K562 (cell line): ENCODE results near the gene GALR3. TPM values are rescaled to one million over a fixed set of nuclear protein-coding genes. Genes with fewer than 3 reads are reported as not detected.

Experiments
- BACH1 ChIP-seq: fragments of 200-800 bp; sonication (Bioruptor generic); IDR thresholded peaks from 2 replicates; pipeline ENCODE4 v1.6.1; 2016; ENCODE audit warnings: missing genetic modification characterization, missing compliant biosample characterization
- BMI1 ChIP-seq: fragments of 150-350 bp; IDR thresholded peaks from 2 replicates; pipeline ENCODE4 v1.6.1; 2014; ENCODE audit warnings: low read length
- FOXP4 ChIP-seq: sonication (generic); formaldehyde crosslinking; IDR thresholded peaks from 2 replicates; pipeline ENCODE4 v1.8.0; 2022; ENCODE audit warnings: mild to moderate bottlenecking, missing genetic modification reagents, borderline replicate concordance
- GABPB2 ChIP-seq: fragments of 250-450 bp; sonication (Bioruptor Pico); conservative IDR thresholded peaks from 2 replicates; pipeline ENCODE4 v1.5.1; 2021; ENCODE audit warnings: mild to moderate bottlenecking
- GMEB1 ChIP-seq: fragments of 250-450 bp; sonication (Bioruptor Pico); IDR thresholded peaks from 2 replicates; pipeline ENCODE4 v1.4.0; 2020; ENCODE audit warnings: mild to moderate bottlenecking
- HES1 ChIP-seq: fragments of 450-650 bp; IDR thresholded peaks from 2 replicates; pipeline ENCODE4 v1.6.1; 2016; ENCODE audit warnings: low read depth, mild to moderate bottlenecking, moderate library complexity
- HMBOX1 ChIP-seq: sonication (generic); IDR thresholded peaks from 2 replicates; pipeline ENCODE4 v1.6.1; 2016
- L3MBTL2 ChIP-seq: fragments of 450-650 bp; IDR thresholded peaks from 2 replicates; pipeline ENCODE4 v1.6.1; 2016; ENCODE audit warnings: mild to moderate bottlenecking, moderate library complexity
- MCM3 ChIP-seq: fragments of 450-650 bp; IDR thresholded peaks from 2 replicates; pipeline ENCODE4 v1.6.1; 2016
- MIER1 ChIP-seq: fragments of 450-650 bp; IDR thresholded peaks from 2 replicates; pipeline ENCODE4 v1.6.1; 2016; ENCODE audit warnings: antibody characterized with exemption, mild to moderate bottlenecking, low read depth
- MTA1 ChIP-seq: fragments of 450-650 bp; IDR thresholded peaks from 2 replicates; pipeline ENCODE4 v1.6.1; 2017; ENCODE audit warnings: borderline replicate concordance
- NR3C1 ChIP-seq: sonication (generic); formaldehyde crosslinking; IDR thresholded peaks from 2 replicates; pipeline ENCODE4 v1.8.1; 2022; ENCODE audit warnings: missing genetic modification reagents
- NUFIP1 ChIP-seq: fragments of 450-650 bp; IDR thresholded peaks from 2 replicates; pipeline ENCODE4 v1.6.1; 2018; ENCODE audit not compliant: partially characterized antibody
- PML ChIP-seq: IDR thresholded peaks from 2 replicates; pipeline ENCODE4 v1.6.1; 2012; ENCODE audit warnings: low read length, inconsistent platforms
- RFX5 ChIP-seq: IDR thresholded peaks from 2 replicates; pipeline ENCODE4 v1.6.1; 2011; ENCODE audit warnings: low read depth, mild to moderate bottlenecking, improper control_type of control experiment, low read length
- RUNX1 ChIP-seq: sonication (generic); IDR thresholded peaks from 2 replicates; pipeline ENCODE4 v1.6.1; 2016; ENCODE audit warnings: antibody characterized with exemption, low read depth
- WHSC1 ChIP-seq: IDR thresholded peaks from one replicate; pipeline ENCODE4 v1.6.1; 2012; ENCODE audit warnings: low read length, control low read depth, inconsistent platforms
- ZC3H11A ChIP-seq: IDR thresholded peaks from 2 replicates; pipeline ENCODE4 v1.6.1; 2012; ENCODE audit warnings: low read depth, low read length, improper control_type of control experiment
- ZNF589 ChIP-seq: fragments of 200-800 bp; sonication (Bioruptor generic); IDR thresholded peaks from 2 replicates; pipeline ENCODE4 v1.6.1; 2016; ENCODE audit warnings: low read depth, missing genetic modification characterization, missing compliant biosample characterization
- ZNF76 ChIP-seq: fragments of 250-450 bp; sonication (Bioruptor Pico); IDR thresholded peaks from 2 replicates; pipeline ENCODE4 v1.4.0; 2020; ENCODE audit warnings: mild to moderate bottlenecking, moderate library complexity, borderline replicate concordance
- polyA plus RNA-seq, 8 experiments: library from polyadenylated mRNA; depleted of rRNA in 4 of 8; stranded (reverse) in 5 of 8; unstranded in 3 of 8; fragments of >200 nt; fragmentation: Nextera tagmentation in 2 of 8; fragmentation: Illumina TruSeq in 1 of 8; extraction: Ambion mirVana in 2 of 8; extraction: Trizol in 1 of 8; gene quantifications; 2 replicates each; pipeline versions ENCODE4 v1.2.1 to v1.2.3, GENCODE V29; 2011 to 2014; ENCODE audit warnings: inconsistent platforms in 1 of 8, missing spikeins in 1 of 8
- total RNA-seq, 7 experiments: library from RNA; depleted of rRNA in 6 of 7; stranded (reverse); fragments of >200 nt in 6 of 7; fragmentation: Illumina TruSeq in 2 of 7; extraction: Trizol in 2 of 7; gene quantifications; 2 replicates each; pipeline versions ENCODE4 v1.2.1 to v1.2.3, GENCODE V29; 2011 to 2021; ENCODE audit warnings: low replicate concordance in 1 of 7
- TF ChIP-seq, protein P1 (sequence below), 3 experiments: fragments of 200-800 bp in 1 of 3; sonication (Bioruptor generic) in 1 of 3; sonication (generic) in 1 of 3; formaldehyde crosslinking in 1 of 3; IDR thresholded peaks; 2 replicates each; pipeline versions ENCODE4 v1.6.1 to v1.8.0; 2016 to 2022; ENCODE audit warnings: mild to moderate bottlenecking in 2 of 3, missing compliant biosample characterization in 2 of 3, missing genetic modification characterization in 2 of 3, missing genetic modification reagents in 1 of 3
- TF ChIP-seq, protein P2 (sequence below): fragments of 200-800 bp; sonication (Bioruptor generic); IDR thresholded peaks from 2 replicates; pipeline ENCODE4 v1.6.1; 2017; ENCODE audit warnings: missing genetic modification characterization, missing compliant biosample characterization

Gene GALR3
- total and polyA plus RNA-seq, 9 of the 15 experiments (the other 6 are each of a cell fraction or from before 2014, with no cell fraction given), result 0.13 TPM; not detected in 8

- TF ChIP-seq HES1 (peak; percentile 84), GMEB1 (CRISPR knock-in tag) (no peak), MTA1 (peak; percentile 75; the same call in 1 of the 2 replicates), GABPB2 (no peak), NR3C1 (no peak), NUFIP1 (no peak), RUNX1 (no peak), MIER1 (no peak; the same call in 1 of the 2 replicates), BMI1 (no peak), ZC3H11A (no peak), PML (peak; percentile 84), RFX5 (no peak), BACH1 (tag) (no peak), FOXP4 (CRISPR knock-in tag) (no peak), MCM3 (no peak), HMBOX1 (peak; percentile 38; the same call in 1 of the 2 replicates), L3MBTL2 (no peak), ZNF76 (CRISPR knock-in tag) (no peak), WHSC1 (no peak), ZNF589 (CRISPR knock-in tag) (peak; percentile 81; the same call in 1 of the 2 replicates)
- TF ChIP-seq, protein P1, sequence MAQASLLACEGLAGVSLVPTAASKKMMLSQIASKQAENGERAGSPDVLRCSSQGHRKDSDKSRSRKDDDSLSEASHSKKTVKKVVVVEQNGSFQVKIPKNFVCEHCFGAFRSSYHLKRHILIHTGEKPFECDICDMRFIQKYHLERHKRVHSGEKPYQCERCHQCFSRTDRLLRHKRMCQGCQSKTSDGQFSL (CRISPR knock-in tag; IDR thresholded peaks at IDR 0.05), result 0 out of 2 replicates have a peak, but pooled peaks have one; percentile 35
- TF ChIP-seq, protein P1 (tag; IDR thresholded peaks at IDR 0.05), result peak in 1 of 2 experiments; percentile 42; a peak in 1 of 4 replicates
- TF ChIP-seq, protein P2, sequence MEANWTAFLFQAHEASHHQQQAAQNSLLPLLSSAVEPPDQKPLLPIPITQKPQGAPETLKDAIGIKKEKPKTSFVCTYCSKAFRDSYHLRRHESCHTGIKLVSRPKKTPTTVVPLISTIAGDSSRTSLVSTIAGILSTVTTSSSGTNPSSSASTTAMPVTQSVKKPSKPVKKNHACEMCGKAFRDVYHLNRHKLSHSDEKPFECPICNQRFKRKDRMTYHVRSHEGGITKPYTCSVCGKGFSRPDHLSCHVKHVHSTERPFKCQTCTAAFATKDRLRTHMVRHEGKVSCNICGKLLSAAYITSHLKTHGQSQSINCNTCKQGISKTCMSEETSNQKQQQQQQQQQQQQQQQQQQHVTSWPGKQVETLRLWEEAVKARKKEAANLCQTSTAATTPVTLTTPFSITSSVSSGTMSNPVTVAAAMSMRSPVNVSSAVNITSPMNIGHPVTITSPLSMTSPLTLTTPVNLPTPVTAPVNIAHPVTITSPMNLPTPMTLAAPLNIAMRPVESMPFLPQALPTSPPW (CRISPR knock-in tag), result peak; percentile 91
Measured at GRCh38 chr22:37803195-37803638, 20.0 kb upstream of the GALR3 start (continued).
